Endodermal cell (in vitro differentiated cells): ENCODE results near the gene HSD3B2. TPM values are rescaled to one million over a fixed set of nuclear protein-coding genes. Genes with fewer than 3 reads are reported as not detected.

Experiments
- DNase-seq: peaks from one replicate; pipeline ENCODE4 v3.0.0-alpha.2; 2017
- H3K27ac ChIP-seq: 2 replicates; pipeline ENCODE4 v1.5.1; 2013; ENCODE audit warnings: mild to moderate bottlenecking, low read depth, low read length, moderate library complexity
- H3K27me3 ChIP-seq: 2 replicates; pipeline ENCODE4 v1.6.1; 2013; ENCODE audit warnings: mild to moderate bottlenecking, low read length, moderate library complexity; ENCODE audit not compliant: insufficient read depth, control insufficient read depth, poor library complexity, severe bottlenecking
- H3K36me3 ChIP-seq: 2 replicates; pipeline ENCODE4 v1.7.0; 2013; ENCODE audit warnings: mild to moderate bottlenecking, low read length, moderate library complexity; ENCODE audit not compliant: control insufficient read depth, insufficient read depth
- H3K4me1 ChIP-seq: one replicate; pipeline ENCODE4 v1.7.0; 2013; ENCODE audit warnings: low read length; ENCODE audit not compliant: control insufficient read depth, insufficient read depth
- H3K4me3 ChIP-seq: 2 replicates; pipeline ENCODE4 v1.5.1; 2013; ENCODE audit warnings: mild to moderate bottlenecking, low read length, moderate library complexity
- H3K9ac ChIP-seq: 2 replicates; pipeline ENCODE4 v1.6.1; 2013; ENCODE audit warnings: mild to moderate bottlenecking, low read length, moderate library complexity; ENCODE audit not compliant: poor library complexity, severe bottlenecking; ENCODE audit errors: extremely low read depth
- H3K9me3 ChIP-seq: 2 replicates; pipeline ENCODE4 v1.6.1; 2013; ENCODE audit warnings: mild to moderate bottlenecking, low read length, moderate library complexity; ENCODE audit not compliant: control insufficient read depth
- H3K27ac Mint-ChIP-seq: 2 replicates; pipeline ENCODE4 v1.8.0; 2020; ENCODE audit warnings: mixed read lengths
- H3K27me3 Mint-ChIP-seq: 2 replicates; pipeline ENCODE4 v1.8.0; 2021; ENCODE audit warnings: mild to moderate bottlenecking, mixed read lengths; ENCODE audit not compliant: insufficient read depth
- H3K36me3 Mint-ChIP-seq: 2 replicates; pipeline ENCODE4 v1.8.0; 2020; ENCODE audit warnings: low read depth, mixed read lengths
- H3K4me1 Mint-ChIP-seq: 2 replicates; pipeline ENCODE4 v1.8.0; 2020; ENCODE audit warnings: mixed read lengths
- H3K4me3 Mint-ChIP-seq: 2 replicates; pipeline ENCODE4 v1.8.0; 2020; ENCODE audit warnings: mild to moderate bottlenecking, moderate library complexity, mixed read lengths
- H3K9me3 Mint-ChIP-seq: 2 replicates; pipeline ENCODE4 v1.8.0; 2020; ENCODE audit warnings: mild to moderate bottlenecking, mixed read lengths
- CTCF ChIP-seq: fragments of 200-600 bp; sonication (generic); conservative IDR thresholded peaks from 2 replicates; pipeline ENCODE4 v1.5.0; 2021; ENCODE audit warnings: antibody characterized with exemption, mild to moderate bottlenecking
- WGBS, 2 experiments: methylation state at CpG; one replicate each; pipeline versions ENCODE4 v1.1.5 to v1.1.7; 2013; ENCODE audit warnings: missing lambda C conversion rate in 2 of 2, mixed read lengths in 1 of 2; ENCODE audit not compliant: insufficient coverage in 1 of 2, insufficient read length in 1 of 2; 5-methylcytosine and 5-hydroxymethylcytosine counted together
- total RNA-seq, 2 donors: library from RNA; stranded (reverse); fragmentation: NEBNext Ultra II Directional in 1 of 2; extraction: Animal tissue kit (Norgen Biotek cat#: 25700) in 1 of 2; gene quantifications; 2 replicates in 1 of 2; 3 replicates in 1 of 2; pipeline ENCODE4 v1.2.1, GENCODE V29; 2021

The HSD3B2 gene
- total RNA-seq, 2 donors from 2014 or later, result not detected

GRCh38 chr1:119390526-119390925 lies 24.4 kb upstream of the HSD3B2 start:
- Histone ChIP-seq H3K4me3 (no peak overlapping the region), H3K4me1 (no peaks in the 10 kb centered on the region), H3K9me3 (no peaks in the 10 kb centered on the region), H3K36me3 (no peaks in the 10 kb centered on the region), H3K27ac (no peak overlapping the region), H3K27me3 (no peaks in the 10 kb centered on the region), H3K9ac (no peak overlapping the region)
- Mint-ChIP-seq H3K36me3 (no peaks in the 10 kb centered on the region), H3K9me3 (no peaks in the 10 kb centered on the region), H3K27me3 (peaks cover 15% of the 10 kb centered on the region), H3K4me3 (no peak overlapping the region), H3K27ac (no peak overlapping the region), H3K4me1 (peaks cover 20% of the 10 kb centered on the region)
- DNase-seq, result no peak
- no peak for TF ChIP-seq CTCF

- Mint-ChIP-seq H3K36me3 (no peaks in the 10 kb centered on the region), H3K4me1 (peaks cover 20% of the 10 kb centered on the region), H3K4me3 (no peak overlapping the region), H3K27ac (no peak overlapping the region), H3K9me3 (no peaks in the 10 kb centered on the region), H3K27me3 (peaks cover 19% of the 10 kb centered on the region)
- DNase-seq, result no peak
- no peaks in the 10 kb centered on the region for H3K36me3 ChIP-seq
- no peak for TF ChIP-seq CTCF
- no peaks in the 10 kb centered on the region for H3K4me1 ChIP-seq
- H3K4me3 ChIP-seq, result no peak overlapping the region
- 89 to 100% methylated on average over 1 to 3 of the region's 3 CpGs for WGBS, 2 experiments
- H3K27me3 ChIP-seq, result no peaks in the 10 kb centered on the region
- H3K9ac ChIP-seq, result no peak overlapping the region
- H3K27ac ChIP-seq, result no peak overlapping the region
- no peaks in the 10 kb centered on the region for H3K9me3 ChIP-seq
Observed at GRCh38 chr1:119391749-119392148, 23.2 kb upstream of the HSD3B2 start.

- no peaks in the 10 kb centered on the region for H3K9me3 Mint-ChIP-seq
- peaks cover 20% of the 10 kb centered on the region for H3K27me3 Mint-ChIP-seq
- DNase-seq, result no peak
- no peak overlapping the region for H3K27ac Mint-ChIP-seq
- Histone ChIP-seq H3K9me3 (no peaks in the 10 kb centered on the region), H3K9ac (no peak overlapping the region), H3K4me3 (no peak overlapping the region), H3K27ac (no peak overlapping the region), H3K4me1 (no peaks in the 10 kb centered on the region), H3K36me3 (no peaks in the 10 kb centered on the region), H3K27me3 (no peaks in the 10 kb centered on the region)
- H3K36me3 Mint-ChIP-seq, result no peaks in the 10 kb centered on the region
- TF ChIP-seq CTCF, result no peak
- peaks cover 9% of the 10 kb centered on the region for H3K4me1 Mint-ChIP-seq
- WGBS, 2 experiments, result 88 to 100% methylated on average over 1 of the region's 1 CpG
- no peak overlapping the region for H3K4me3 Mint-ChIP-seq
Observed at GRCh38 chr1:119394085-119394484, 20.9 kb upstream of the HSD3B2 start.
